ENCODE data around the gene IL20.

GRCh38 chr1:206904423-206905142, 39.2 kb downstream of the IL20 start:
- TF ChIP-seq, protein P1, sequence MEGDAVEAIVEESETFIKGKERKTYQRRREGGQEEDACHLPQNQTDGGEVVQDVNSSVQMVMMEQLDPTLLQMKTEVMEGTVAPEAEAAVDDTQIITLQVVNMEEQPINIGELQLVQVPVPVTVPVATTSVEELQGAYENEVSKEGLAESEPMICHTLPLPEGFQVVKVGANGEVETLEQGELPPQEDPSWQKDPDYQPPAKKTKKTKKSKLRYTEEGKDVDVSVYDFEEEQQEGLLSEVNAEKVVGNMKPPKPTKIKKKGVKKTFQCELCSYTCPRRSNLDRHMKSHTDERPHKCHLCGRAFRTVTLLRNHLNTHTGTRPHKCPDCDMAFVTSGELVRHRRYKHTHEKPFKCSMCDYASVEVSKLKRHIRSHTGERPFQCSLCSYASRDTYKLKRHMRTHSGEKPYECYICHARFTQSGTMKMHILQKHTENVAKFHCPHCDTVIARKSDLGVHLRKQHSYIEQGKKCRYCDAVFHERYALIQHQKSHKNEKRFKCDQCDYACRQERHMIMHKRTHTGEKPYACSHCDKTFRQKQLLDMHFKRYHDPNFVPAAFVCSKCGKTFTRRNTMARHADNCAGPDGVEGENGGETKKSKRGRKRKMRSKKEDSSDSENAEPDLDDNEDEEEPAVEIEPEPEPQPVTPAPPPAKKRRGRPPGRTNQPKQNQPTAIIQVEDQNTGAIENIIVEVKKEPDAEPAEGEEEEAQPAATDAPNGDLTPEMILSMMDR (IDR thresholded peaks at IDR 0.05) = no peak
- TF ChIP-seq POLR2A (IDR thresholded peaks at IDR 0.05) = no peak
